GM19468 (cell line): ENCODE measurements around the gene LLGL2.

Source experiments
- ATAC-seq: cut with Tn5 transposase; IDR thresholded peaks from one replicate; pipeline ENCODE4 v1.9.1; 2021; ENCODE audit warnings: mild to moderate bottlenecking, moderate library complexity, moderate number of reproducible peaks; ENCODE audit not compliant: unreplicated experiment; ENCODE audit errors: extremely low read depth

The LLGL2 gene

GRCh38 chr17:75604034-75604695 lies 78.7 kb downstream of the LLGL2 start:
- ATAC-seq, result no peak

- no peak for ATAC-seq
Measured at GRCh38 chr17:75605790-75606189, 80.3 kb downstream of the LLGL2 start.

GRCh38 chr17:75607086-75607485 lies 81.6 kb downstream of the LLGL2 start:
- no peak for ATAC-seq

GRCh38 chr17:75610103-75610984 lies 84.8 kb downstream of the LLGL2 start:
- no peak for ATAC-seq

GRCh38 chr17:75611851-75612429 lies 86.4 kb downstream of the LLGL2 start:
- no peak for ATAC-seq

GRCh38 chr17:75612906-75613626 lies 87.6 kb downstream of the LLGL2 start:
- ATAC-seq, result no peak

GRCh38 chr17:75614006-75614405 lies 88.5 kb downstream of the LLGL2 start:
- ATAC-seq, result no peak

GRCh38 chr17:75614556-75615270 lies 89.2 kb downstream of the LLGL2 start:
- ATAC-seq, result no peak

- ATAC-seq, result no peak
Measured at GRCh38 chr17:75615301-75615700, 89.8 kb downstream of the LLGL2 start.

GRCh38 chr17:75616521-75617122 lies 91.1 kb downstream of the LLGL2 start:
- no peak for ATAC-seq

GRCh38 chr17:75617218-75617617 lies 91.7 kb downstream of the LLGL2 start:
- no peak for ATAC-seq

- ATAC-seq, result no peak
Measured at GRCh38 chr17:75617675-75618074, 92.2 kb downstream of the LLGL2 start.

- no peak for ATAC-seq
Measured at GRCh38 chr17:75619506-75620431, 94.3 kb downstream of the LLGL2 start.

GRCh38 chr17:75621489-75621888 lies 96.0 kb downstream of the LLGL2 start:
- no peak for ATAC-seq

- ATAC-seq, result no peak
Measured at GRCh38 chr17:75622076-75622475, 96.6 kb downstream of the LLGL2 start.

GRCh38 chr17:75622771-75623273 lies 97.3 kb downstream of the LLGL2 start:
- no peak for ATAC-seq

GRCh38 chr17:75623386-75623785 lies 97.9 kb downstream of the LLGL2 start:
- no peak for ATAC-seq

GRCh38 chr17:75624021-75624420 lies 98.5 kb downstream of the LLGL2 start:
- no peak for ATAC-seq
